GM18519 (cell line): Measurements from ENCODE around the gene SENP1.

Experiments
- ATAC-seq: cut with Tn5 transposase; IDR thresholded peaks from one replicate; pipeline ENCODE4 v1.9.1; 2021; ENCODE audit warnings: mild to moderate bottlenecking, moderate library complexity; ENCODE audit not compliant: unreplicated experiment, low FRiP score

Gene SENP1

DNA sequence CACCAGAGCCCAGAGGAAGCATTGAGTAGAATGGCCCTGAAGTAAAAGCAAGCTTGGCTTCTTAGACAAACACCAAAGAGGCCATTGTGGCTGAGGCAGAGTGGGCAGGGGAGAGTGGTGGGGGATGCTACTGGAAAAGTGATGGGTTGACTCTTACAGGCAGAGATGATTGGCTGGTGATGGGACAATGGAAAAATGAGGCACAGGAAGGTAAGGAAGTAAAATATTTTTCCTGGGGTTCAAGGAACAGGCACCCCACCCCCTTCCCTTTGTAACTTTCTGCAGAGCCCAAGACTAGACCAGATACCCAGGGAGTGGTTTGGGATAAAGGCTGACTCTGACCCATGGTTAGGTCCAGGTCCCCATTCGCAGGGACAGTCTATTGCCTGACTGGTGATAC is 66.7 kb downstream of the SENP1 start:
- ATAC-seq: no peak

GRCh38 chr12:48038085-48038484 is 67.8 kb downstream of the SENP1 start:
- no peak for ATAC-seq

GRCh38 chr12:48037267-48037915 is 68.5 kb downstream of the SENP1 start:
- no peak for ATAC-seq

DNA sequence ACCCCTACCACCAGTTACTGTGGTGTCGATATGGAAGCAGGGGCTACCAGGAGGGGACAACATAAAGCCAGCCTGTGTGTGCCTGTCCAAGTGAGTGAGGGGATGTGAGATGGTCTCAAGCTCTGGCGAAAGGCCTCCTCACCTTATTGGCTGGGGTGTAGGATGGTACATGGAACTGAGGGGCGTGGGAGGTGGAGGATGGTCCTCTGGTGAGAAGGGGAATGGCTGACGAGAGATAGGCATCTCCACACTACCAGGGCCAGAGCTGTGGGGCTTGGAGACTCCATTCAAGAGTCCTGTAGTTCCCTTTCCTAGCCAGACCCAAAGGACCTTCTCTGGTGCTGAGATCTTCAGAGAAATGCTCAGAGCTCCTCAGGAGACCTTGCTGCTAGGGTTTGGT is 69.1 kb downstream of the SENP1 start:
- ATAC-seq: no peak

DNA sequence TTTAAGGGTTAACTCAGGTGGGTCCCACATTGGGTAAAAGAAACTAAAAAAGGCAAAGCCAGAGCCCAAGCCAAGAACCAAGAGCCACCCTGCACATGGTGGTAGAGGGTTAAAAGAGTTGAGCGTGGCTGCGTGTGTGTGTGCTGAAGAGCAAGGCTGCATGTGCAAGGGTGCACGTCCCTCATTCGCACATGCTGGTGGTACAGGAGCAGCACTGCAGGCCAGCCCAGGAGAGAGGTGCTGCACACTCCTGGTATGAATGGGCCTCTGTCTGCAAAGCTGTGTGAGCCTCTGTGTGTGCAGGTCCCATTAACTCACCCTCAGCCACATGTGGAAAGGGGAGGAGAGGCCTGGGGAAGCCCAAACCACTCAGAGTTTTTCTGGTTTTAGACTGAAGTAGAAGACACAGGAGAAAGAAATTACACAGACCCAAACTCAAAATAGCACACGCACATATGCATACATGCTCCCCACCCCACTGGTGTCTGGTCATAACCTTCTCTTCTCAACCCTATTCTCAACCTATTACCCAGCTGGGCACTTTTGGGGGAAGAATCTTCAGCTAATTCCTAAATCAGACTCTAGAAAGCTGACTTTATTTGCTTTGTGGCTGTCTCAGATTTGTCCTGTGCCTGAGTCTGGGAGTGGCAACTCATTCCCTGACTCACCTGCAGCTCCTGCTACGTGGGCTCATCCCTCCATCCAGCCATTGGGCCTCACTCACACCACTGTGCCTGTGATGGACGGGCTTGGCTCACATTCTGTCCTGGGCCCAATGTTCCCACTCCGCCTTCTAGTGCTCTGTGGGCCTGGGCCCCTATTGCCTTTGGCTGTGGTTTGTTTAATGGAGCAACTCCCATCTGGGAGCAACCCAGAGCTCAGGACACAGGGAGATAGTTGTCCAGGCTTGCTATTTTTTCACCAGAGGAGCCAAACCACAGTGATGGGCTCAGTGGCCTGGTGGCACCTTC is 70.8 kb downstream of the SENP1 start:
- ATAC-seq: no peak

- ATAC-seq: no peak
Measured at GRCh38 chr12:48033451-48033850, 72.4 kb downstream of the SENP1 start.

GRCh38 chr12:48032597-48032996 is 73.3 kb downstream of the SENP1 start:
- no peak for ATAC-seq

DNA sequence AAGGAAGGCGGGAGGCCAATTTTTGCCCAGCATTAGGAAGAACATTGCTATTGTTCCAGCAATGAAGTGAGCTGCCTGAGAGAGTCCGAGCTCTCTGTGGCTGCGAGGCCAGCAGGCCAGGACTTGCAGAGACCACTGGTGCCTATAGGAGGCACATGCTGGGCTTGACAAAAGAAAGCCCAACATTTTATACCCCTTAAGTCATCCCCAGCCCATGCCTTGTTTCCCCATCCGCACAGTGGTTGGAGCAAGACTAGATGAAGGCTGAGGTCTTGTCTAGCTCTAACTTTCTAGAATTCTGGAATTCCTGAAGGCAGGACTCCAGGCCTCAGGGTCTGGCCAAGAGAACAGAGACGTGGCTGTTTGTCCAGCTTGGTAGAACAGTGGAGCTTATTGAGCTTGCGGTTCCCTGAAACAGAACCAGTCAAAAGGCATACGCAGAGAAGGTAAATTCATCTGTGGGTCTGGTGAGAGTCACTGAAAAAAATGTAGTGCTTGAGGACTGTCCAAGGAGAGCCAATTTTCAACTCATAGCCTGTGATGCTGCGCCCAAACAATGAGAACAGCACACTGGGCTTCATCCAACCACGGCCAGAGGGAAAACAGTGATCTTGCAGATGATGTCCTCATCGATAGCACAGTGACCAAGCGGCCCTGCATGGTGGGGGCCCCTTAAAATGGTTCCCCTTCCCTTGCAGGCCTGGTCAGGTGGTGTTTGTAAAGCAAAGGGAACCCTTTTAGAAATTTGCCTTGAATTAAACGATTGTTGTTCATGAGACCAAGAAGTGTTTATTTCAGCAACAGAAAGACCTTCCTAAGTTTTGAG is 74.5 kb downstream of the SENP1 start:
- ATAC-seq: no peak

DNA sequence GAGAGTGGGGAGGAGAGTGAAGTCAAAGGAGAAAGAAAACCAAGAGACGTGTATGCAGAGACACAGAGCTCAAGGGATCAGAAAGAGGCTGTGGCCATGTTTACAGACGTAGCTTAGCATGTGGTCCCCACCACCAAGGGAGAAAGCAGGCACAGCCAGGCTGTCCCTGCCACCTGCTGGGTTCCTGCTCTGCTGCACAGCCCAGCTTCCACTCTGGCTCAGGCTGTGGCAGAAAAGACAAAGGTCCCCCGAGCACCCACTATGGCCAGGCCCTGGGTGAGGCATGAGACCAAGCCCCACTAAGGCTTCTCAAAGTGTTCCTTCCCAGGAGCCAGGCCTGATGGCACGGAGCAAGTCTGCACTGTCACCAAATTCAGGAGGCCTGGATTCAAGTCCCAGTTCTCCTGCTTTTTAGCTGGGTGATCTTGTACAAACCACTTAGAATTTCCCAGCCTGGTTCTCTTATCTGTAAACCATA is 75.7 kb downstream of the SENP1 start:
- ATAC-seq: no peak

DNA sequence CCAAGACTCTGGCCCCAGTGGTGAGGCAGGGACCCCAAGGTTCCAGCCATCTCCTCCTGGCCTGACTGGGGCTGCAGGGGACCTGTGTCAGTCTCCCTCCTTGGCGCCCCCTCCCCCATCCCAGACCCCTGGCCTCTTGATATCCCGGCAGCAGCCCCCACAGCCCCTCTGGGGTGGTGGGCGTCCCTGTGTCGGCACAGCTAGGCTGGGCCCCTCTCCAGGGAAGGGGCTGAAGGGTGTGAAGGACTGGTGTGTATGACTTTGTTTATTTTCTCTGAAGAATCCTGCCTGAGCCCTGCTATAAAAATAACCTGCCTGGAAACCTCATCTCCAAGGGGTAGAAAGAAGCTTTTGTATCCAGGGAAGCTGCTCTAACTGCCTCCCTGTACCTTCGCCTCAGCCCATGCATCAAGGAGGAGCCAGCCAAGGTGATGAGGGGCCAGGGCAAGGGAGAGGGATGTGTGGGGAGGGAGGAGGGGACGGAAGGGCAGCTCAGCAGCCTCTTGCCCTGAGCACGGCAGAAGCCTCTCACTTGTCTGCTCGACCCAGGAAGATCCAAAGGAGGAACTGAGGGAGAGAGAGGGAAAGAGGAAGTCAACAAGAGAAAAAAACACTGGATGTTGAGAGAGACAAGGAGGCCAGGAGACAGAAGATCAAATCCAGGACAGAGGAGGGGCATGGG is 76.2 kb downstream of the SENP1 start:
- ATAC-seq: no peak

DNA sequence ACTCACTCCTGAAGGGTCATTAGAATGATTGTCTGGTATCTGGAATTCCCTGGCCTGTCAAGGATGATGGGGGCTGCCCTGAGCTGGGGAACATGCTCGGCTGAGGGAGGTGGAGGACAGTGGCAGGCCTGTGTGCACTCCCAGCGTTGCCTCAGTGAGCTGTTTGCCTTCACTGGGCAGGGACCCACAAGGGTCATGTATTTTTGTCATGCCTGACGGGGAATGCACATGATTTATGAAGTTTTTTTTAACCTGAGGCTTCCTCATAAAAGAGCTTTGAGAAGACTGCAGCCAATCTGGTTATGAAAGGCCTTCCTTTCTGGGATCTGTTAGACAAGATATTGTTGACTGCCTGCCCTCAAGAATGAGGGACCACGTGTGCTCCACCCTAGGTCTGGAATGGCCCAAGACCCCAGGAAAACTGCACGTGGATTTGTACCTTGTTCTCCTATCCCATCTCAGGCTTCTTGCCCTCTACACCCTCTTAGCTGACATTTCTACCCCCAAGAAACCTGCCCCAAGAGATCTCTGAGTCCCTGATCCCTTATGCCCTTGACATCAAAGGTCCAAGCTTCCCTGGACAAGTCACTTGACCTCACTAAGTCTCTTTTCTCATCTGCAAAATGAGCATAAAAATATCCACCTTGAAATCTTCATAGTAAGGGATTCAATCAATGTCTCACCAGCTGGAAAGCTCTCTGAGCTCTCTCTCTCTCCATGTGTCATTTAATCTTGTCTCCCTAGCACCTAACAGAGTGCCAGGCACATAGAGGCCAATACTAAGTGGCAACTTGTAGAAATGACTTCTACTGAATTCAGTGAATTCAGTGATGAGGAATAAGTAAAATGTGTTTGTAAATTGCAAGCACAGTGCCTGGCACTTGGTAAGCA is 77.1 kb downstream of the SENP1 start:
- ATAC-seq: no peak

DNA sequence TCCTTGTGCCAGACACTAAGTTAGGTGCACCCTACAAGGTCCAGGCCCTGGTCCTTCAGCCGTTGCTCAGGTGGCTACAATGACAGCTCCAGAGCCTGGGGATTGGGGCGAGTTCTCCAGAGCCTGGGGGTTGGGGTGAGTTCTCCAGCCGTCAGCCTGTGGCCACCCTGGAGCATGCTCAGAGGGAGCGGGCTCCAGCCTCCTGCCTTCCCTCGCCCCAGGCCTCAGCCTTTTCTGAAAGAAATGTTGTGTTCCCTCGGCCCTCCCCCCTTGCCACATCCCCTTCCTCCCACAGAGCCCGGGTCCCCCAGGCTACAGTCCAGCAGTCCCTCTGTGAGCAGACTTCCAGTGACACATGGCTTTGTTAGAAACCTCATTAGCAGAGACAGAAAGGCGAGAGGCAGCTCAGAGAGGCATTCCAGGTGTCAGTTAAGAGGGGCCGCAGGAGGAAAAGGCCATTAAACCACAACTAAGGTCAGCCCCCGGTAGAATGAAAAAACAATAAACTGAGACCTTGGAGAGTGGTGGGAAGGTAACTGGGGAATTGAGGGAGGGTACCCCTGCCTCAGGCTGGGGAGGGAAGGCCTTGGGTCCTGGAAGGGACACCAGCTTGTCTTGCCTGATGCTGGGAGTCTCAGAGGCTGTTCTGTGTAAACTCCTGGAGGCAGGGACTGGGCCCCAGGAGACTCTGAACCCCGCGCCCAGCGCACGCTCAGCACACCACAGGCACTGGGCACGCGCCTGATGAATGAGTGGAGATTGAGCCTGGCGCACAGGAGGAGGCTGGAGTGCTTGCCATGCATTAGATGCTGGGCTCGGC is 78.5 kb downstream of the SENP1 start:
- ATAC-seq: no peak

DNA sequence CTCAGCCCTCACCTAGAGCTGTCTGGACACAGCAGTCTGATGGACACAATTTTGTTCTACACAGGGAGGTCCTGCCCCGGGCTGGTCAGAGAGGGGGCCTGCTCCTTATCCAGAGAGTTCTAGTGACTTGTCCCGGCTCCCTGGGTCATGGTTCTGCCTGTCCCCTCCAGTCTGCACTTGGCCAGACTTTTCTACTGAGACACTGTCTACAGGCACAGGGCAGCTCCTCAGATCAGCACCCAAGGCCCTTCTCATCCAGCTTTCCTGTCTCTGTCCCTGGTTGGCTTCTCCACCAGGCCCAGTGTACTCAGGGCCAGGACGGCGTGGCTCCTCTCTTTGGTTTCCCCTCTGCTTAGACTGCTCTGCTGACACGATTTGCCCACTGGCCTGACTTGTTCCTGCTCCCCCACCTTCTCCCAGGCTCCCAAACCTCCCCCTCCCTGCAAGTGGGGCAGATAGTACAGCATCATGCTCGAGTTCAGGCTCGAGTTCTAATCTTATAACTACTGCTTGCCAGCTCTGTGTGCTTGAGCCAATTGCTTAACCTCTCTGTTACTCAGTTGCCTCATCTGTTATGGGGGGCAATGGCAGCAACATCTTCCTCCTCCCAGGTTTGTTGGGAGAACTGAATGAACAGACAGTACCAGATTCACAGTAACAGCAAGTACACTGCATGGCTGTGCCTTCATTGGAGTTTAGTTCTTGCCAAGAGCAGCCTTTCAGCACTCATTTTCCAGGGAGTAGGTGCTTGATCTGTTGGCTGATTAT is 79.6 kb downstream of the SENP1 start:
- no peak for ATAC-seq

DNA sequence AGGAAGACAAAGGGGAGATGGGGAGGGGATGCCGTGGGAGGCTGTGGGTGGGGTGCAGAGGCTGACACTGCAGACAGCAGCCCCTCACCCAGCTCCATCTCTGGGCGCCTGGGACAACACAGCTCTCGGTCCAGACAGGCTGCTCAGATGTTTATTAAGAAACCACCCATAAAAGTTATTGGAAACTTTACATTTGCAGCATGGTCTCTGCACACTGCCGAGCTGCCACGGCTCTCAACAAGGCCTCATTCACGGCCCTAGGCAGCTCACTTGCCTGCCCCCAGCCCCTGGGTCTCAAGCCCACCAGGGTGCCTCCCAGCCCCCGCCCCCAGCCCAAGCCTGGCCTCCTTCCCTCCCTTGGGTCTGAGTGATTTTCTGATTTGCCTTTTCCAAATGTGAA is 80.6 kb downstream of the SENP1 start:
- no peak for ATAC-seq

DNA sequence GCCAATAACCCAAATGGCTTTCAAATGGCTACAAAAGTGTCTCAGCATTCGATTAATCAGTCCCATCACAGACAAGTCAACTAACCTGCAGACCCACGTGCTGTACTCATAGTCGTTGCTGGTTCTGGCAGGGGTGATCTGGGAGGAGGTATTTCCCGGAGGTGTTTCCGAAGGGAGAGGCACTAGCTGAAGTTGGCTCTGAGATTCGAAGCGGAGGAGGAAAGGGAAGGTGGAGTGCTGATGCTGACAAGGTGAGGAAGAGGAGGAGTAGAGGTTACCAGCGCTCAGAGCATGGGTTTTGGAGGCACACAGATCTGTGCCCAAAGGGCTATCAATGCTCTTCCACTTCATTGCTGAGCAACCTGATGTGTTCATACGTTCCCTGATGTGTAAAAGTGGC is 81.1 kb downstream of the SENP1 start:
- ATAC-seq: no peak

GRCh38 chr12:48023386-48023785 is 82.5 kb downstream of the SENP1 start:
- ATAC-seq: no peak

DNA sequence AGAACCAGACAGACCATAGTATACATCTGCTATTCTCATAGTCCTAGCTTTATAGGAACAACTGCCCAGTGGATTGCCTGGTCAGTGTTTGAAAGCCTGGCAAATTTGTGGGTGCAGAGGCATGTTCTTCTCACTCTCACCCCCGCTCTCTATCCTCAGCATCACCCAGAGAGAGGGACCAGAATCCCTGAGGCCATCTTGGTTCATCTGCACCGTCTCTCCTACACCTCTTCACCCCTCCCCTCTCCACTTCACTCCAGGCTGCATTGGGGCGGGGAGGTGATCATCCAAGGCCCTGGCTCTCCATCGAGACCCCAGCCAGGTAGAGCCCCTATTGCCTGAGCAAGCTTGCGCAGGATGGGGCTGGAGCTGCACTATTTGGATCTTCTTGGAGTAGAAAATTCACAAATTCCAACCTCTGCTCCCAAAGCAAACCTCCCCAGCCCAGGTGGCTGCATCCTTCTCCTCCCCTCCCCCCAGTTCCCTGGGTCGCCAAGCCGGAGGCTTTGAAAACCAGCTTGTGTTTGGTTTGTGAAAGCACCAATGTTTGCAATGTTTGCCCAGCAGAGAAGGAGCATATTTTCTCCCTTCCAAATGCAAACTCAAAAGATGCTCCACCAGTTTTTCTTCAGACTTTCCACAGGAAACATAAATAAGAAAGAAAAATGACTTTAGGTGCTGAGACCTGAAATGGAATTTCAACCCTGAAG is 83.0 kb downstream of the SENP1 start:
- no peak for ATAC-seq
